ENCODE results near the gene DAB1.
"Not testable (repeated sequence)": the region's sequence is repeated elsewhere in the genome, so short reads cannot be mapped to it uniquely, and the experiment has no call there.

DAB1 gene

DNA sequence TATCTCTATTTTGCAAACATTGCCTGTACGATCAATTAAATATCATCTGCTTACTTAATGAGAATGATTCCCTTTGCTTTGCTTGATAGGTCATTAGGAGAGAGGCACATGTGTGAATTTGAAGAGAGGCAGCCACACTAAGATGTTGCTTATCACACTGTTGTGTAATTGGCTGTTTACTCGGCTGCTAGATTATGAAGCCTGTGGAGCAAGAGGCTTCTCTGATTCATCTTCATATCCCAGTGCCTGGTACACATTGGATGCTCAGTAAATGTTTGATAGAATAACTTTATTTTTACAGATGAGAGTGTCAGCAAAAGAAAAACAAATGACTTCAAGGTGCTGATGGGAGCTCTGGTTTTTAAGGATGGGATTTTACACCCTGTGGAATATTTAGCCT, 301.8 kb downstream of the DAB1 start:
- no peak for DNase-seq (ENCODE audit: low read depth in 2 of 2)

DNA sequence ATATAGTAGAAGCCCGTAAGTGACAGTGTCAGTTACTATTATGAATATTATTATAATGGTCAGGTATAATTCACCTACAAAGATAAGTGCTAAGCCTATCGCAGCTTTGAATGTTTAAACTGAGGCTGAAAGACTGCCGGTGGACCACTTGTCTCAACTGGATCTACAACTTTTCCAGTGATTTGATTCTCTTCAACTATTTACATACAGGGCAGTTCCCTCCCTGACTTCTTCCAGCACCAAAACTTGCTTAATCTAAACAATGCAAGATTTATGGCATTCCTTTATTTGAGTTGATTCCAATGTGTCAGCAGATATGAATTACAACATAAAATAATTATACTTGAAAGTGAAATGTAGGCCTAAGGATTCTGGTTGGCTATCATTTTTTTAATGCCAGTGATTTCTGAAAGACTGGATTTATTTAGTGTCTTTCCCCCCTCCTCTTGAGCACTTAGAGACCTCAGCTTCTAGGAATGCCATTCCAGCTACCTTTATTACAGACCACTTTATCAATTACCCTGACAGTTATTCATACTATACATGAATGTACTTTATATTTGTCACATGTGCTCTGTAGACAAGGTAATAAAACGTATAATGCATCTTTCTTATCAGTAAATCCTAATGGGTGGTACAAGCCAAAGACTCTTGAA, 304.8 kb downstream of the DAB1 start:
- peak in 1 of 2 experiments; percentile 31 for DNase-seq (ENCODE audit: low read depth in 2 of 2)

DNA sequence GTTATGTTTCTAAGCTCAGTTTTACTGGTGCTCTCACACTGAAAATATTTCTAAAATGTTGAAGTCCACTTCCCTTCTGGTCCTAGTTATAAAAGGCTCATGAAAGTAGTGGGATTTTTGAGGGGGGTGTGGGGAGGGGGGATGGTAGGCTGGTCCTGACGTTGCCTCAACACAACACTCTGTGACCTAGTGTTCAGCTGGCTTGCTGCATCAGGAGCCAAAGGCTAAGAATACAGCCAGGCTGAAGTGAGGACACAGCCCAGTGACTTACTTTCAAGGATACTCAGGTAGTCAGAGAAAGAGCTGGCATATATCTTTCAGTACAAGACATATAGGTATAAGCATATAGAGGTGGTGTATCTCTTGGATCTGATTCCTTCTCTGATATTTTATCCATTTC, 306.1 kb downstream of the DAB1 start:
- no peak for DNase-seq (ENCODE audit: low read depth in 2 of 2)

DNA sequence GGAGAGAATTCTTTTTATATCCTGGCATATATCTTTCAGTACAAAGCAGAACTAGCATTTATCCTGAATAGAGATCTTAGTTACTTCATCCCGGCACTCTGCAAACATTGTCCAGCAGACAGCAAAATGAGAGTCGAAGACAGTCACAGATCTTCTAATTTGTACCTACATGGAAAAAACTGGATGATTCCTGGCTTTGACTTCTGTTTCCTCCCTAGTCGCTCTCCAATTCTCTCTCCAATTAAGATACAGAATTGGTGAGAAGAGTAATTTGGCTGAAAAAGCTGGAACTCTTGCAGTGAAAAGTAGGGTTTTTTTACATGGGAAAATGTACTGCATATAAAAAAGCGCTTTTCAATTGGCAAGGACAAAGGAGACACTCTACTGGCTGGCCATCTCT, 307.0 kb downstream of the DAB1 start:
- DNase-seq (ENCODE audit: low read depth in 2 of 2) = no peak

DNA sequence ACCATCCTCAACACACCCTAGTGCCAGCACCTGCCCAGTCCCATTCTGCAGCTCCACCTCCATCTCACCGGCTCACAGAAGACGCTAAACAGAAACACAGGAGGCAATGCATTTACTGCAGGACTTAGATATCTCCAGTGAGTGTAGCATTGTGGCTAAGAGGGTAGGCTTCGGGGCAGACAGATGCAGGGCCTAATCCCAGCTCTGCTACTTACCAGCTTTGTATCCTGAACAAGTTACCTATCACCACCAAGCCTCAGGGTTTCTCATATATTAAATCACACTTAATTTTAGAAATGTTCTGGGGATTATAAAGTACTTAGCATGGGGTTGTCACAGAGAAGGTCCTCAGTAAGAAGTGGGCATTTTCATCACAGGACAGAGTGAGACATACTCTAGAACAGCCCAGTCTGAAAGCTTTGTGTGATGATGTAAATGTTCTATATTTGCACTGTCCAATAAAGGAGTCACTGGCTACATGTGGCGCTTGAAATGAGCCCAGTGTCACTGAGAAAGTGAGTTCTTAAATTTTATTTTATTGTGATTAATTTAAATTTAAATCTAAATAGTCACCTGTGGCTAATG, 308.7 kb downstream of the DAB1 start:
- DNase-seq (ENCODE audit: low read depth in 2 of 2) = no peak

DNA sequence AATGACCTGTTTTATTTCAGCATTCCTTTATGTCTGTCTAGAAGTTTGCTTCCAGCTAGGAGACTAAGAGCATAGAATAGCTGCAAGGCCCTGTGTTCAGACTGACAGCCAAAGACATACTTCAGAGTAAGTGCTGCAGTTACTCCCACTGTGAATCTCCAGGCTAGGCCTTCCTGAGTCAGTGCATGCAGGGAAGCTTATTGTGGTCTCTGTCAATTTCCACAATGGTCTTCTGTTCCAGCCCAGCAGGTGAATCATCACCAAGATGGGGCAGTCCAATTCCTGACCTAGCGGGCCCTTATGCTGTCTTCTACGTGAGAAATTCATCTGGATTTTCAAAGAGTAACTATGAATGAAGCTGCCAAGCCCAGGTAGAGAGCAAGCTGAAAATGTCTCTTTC, 311.7 kb downstream of the DAB1 start:
- no peak for DNase-seq (ENCODE audit: low read depth in 2 of 2)

DNA sequence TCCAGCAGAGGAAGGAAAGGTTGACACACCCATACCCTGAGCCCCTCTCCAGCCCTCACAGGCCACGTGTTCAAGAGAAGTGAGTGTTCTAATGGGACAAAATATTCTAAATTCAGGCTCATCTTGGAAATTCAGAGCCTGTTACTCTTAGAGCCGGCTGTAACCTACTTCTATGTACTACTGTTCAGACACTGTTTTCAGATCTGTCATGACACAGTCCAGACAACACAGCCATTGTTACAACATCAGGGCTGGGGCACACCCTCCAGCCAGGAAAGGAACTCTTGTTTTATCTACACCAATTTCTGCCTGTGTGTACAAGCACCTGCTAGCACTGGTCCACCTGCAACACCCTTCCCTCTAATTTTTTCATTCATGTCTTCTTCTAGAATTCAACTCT, 312.7 kb downstream of the DAB1 start:
- no peak for DNase-seq (ENCODE audit: low read depth in 2 of 2)

DNA sequence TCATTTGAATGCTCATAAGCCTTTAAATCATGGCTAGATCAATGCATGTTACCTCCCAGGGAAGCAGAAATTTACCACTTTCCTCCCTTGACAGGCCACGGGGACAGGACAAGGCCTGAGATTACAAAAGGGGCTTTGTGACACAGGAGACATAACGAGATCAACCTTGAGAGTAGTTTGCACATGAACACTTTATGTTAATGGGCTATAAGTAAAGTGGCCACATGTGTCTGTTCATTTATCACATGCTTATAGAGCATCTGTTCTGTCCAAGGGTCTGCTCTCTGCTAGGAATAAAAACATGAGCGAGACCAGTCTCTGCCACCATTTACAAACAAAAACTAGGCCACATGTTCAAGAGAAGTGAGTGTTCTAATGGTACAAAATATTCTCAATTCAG, 314.0 kb downstream of the DAB1 start:
- no peak for DNase-seq (ENCODE audit: low read depth in 2 of 2)

DNA sequence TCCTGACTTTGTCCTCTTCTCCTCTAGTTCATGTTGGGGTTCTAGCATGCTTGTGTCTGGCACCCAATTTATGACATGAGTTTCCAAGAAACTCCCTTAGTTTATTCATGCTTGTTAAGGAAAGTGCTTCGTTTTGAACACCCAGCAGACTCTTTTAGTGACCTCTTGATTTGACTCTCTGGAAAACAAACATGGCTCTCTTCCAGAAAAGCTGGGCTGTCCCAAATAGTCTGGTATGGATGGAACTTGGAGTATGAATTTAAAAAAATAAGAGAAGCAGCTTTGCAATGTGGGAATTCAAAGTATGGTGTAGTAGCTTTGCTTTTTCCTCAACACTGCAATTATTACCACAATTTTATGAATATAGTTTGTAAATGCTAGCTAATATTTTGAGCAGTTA, 314.6 kb downstream of the DAB1 start:
- no peak for DNase-seq (ENCODE audit: low read depth in 2 of 2)

DNA sequence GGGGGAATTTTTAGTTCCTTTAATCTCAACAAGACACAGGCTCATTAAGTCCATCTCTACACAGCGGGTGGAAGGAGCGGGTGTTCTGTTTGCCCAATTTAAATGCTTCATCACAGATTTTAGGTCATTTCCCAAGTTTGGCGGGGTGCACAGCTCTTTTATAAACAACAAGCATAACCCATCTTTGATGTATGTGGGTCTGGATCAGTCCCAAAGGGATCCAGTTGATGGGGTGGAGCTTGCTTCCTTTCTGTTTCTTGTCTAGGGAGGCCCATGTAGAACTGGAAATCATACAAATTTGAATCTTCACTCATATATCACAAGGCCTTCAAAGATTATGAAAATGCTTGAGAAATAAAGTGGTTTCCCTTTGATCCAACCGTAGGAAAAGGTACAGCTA, 317.6 kb downstream of the DAB1 start:
- no peak for DNase-seq (ENCODE audit: low read depth in 2 of 2)

DNA sequence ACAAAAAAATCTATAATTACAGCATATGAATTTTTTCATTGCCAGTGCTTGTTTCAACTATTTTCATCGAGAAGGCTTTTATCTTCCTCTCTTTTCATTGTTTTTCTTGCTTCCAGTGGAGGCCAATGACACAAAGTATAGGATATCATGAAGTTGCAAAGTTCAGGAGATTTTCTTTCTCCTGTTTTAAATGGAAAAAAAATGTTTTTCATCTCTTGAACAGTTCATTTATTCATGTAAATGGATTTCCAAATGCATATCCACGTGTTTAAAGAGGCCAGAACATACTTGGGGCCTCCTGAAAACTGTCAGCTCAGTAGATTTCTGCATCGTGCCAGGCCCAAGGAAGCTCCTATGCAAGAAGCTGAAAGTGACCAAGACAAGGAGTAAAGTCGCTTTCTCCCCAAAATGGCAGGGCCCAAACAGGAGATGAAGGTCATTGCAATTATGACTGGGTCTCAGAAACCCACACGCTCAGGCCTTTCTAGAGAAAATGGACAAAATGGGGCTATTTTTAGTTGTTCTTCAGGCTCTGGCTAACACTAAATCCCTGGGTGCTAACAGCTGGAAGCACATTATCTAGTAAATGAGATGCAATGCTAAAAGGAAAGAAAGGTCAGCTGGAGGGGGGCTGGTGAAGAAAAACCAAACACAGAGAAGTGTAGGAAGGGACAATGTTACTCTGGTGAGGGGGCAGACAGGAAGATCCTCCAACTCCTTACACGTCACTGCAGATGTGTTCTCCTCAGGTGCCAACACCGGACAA, 321.1 kb downstream of the DAB1 start:
- no peak for DNase-seq (ENCODE audit: low read depth in 2 of 2)

DNA sequence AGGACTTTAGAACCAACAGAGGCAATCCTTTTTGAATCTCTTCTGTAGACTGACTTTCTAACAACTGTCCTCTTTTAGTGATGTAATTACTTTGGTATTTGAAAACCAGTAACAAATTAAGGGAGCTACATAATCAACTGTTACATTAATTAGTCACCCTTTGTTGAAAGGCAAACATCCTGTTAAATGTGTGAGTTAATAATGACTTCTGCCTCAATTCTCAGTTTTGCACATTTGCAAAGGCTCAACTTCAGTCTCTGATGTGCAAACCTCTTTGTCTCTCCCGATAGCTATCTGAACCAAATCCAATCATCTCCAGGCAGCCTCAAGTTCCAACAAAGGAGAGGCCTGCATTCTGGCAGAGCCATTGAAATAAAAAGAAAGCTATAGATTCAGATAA, 322.7 kb downstream of the DAB1 start:
- peak in 1 of 2 experiments; percentile 21 for DNase-seq (ENCODE audit: low read depth in 2 of 2)

DNA sequence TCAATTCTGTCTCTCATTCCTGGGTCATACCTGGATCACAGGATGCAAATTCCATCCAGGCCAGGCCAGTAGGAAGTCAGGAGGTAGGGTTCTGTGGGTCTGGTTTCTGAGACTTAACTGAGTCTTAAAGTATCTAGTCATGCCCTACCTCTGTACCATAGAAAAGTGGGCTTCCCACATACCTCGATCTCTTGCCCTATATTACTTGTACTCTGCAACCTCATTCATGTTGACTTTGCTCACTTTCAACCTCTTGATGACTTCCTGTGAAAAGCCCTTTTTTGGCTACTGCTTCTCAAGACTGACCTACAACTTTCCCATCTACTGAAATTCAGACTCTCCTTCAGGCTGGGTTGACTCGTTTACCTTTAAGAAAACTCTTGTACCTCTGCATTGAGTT, 329.1 kb downstream of the DAB1 start:
- no peak for DNase-seq (ENCODE audit: low read depth in 2 of 2)

DNA sequence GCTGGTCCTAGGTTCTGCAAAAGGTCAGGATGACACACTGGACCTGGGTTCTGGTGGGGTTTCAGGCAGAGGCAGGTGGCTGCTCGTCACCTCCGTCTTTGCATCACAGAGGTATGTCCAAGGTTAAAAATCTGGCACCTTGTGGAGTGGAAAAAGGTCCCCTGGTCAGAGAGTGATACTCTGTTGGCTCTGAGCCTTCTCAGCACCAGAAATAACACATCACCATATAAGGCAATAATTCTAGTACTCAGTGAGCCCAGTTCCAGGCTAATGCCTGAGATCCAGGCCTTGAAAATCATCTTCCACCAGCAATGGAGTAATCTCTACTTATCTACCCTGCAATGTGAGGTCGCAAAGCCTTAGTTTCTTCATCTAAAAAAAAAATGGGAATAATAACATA, 330.7 kb downstream of the DAB1 start:
- no peak for DNase-seq (ENCODE audit: low read depth in 2 of 2)

DNA sequence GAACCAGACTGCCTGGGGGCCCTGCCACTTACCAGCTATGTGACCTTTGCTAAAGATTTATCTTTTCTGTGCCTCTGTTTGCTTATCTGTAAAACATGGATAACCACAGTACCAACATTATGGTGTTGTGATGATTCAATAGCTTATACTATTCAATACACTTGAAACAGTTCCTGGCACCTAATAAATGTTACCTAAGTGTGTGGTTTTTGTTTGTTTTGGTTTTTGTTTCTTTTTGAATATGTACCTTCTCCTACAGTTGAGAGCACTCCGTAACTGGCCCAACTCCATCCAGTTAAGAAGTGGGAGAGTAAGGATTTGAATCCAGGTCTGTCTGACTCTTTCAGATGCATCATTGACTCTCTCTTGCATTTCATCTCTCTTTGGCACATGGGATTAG, 332.2 kb downstream of the DAB1 start:
- no peak for DNase-seq (ENCODE audit: low read depth in 2 of 2)

DNA sequence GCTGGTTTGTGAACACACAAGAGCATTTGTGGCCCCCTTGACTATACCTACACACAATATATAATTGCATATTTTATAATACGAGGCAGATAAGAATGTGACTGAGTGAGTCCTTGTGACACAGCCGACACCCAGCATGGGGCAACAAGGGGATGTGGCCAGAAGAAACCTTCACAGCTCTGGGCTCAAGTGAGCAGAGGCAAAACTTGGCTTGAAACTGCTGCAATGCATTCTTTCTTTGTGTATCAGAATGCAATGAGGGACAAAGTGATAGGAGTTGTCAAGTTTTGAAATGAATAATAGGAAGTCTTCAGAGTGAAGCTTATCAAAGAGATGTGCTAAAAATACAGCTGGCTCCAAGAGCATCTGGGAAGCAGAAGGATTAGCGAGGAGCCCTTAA, 334.0 kb downstream of the DAB1 start:
- no peak for DNase-seq (ENCODE audit: low read depth in 2 of 2)

DNA sequence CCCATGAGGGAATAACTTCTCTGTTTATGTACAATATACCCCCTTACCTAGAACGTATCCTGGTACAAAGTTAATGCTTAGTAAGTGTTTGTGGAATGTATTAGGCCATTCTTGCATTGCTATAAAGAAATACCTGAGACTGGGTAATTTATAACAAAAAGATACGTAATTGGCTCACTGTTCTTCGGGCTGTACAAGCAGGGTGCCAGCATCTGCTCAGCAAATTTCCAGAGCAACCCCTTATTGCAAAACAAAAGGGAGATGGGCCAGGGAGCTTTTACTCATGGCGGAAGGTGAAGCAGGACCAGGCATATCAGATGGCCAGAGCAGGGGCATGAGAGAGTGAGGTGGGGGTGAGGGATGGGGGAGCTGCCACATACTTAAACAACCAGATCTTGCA, 334.6 kb downstream of the DAB1 start:
- DNase-seq (ENCODE audit: low read depth in 2 of 2) = no peak

DNA sequence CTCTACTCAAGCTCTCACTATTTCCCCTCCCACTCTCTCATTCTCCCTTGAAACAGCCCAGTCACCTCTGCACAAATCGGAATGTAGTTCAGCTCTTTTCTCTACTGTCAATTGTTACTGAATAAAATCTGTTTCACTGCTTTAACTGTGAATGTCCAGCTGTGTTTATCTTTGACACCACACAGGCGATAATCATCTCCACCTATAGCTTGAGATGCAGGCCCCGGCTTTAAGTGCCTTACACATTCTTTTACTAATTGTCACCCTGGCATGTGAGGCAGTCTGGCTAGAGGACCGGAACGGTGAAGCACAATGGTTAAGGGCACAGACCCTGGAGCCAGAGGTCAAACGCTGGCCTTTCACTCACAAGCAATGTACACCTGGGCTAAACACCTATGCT, 335.2 kb downstream of the DAB1 start:
- no peak for DNase-seq (ENCODE audit: low read depth in 2 of 2)

DNA sequence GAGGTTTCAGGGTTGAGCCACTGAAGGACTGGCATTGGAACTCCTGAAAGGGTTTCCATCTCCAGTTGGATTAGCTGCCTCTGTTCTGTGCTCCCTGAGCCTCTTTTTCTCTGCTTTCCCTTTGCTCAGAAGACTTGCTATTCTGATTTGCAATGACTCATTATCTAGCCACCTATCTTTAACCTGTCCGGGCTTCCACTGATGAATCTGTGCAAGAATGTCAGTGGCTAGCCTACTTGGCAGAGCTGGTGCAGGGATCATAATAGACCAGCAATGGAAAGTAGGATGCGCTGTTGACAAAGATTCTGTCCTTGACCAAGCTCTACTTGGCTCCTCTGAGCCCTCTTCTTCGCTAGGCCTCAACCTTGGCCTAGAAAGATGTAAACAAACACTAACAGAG, 336.2 kb downstream of the DAB1 start:
- not testable (repeated sequence) for DNase-seq (ENCODE audit: low read depth in 2 of 2)

DNA sequence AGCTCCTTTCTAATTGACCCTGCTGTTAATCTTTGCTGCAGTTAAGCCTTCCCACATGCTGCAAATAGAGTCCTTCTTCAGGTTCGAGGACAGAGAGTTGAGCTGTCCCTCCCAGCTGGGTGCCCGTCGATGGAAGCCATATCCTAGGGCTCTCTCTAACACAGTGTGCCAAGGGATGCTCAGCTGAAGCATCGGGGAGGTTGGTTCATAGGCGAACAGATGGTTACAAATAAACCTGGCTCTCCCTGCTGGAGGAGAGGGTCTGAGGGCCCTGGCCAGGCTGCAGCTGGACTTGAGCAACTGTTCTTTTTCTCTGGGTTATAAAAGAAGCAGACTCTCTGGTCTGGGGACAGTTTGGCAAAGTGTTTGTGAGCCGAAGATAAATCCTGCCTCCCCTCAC, 337.7 kb downstream of the DAB1 start:
- DNase-seq (ENCODE audit: low read depth in 2 of 2) = no peak

DNA sequence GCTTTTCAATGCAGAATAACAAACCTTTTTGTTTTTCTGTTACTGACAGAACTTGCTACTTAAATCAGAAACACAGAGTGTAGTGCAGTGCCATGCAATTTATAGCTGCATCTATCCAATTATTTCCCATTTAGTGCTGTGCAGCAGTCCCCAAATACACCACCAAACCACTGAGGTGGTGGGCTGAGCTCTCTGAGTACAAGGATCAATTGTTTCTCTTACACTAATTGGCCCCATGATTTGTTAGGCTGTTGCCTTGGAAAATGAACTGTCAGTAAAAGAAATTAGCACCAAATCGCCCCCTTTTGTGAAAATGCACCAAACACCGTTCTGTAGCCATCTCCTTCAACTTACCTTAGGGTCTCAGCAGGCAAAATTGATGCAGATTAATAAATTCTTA, 339.2 kb downstream of the DAB1 start:
- DNase-seq (ENCODE audit: low read depth in 2 of 2) = no peak

DNA sequence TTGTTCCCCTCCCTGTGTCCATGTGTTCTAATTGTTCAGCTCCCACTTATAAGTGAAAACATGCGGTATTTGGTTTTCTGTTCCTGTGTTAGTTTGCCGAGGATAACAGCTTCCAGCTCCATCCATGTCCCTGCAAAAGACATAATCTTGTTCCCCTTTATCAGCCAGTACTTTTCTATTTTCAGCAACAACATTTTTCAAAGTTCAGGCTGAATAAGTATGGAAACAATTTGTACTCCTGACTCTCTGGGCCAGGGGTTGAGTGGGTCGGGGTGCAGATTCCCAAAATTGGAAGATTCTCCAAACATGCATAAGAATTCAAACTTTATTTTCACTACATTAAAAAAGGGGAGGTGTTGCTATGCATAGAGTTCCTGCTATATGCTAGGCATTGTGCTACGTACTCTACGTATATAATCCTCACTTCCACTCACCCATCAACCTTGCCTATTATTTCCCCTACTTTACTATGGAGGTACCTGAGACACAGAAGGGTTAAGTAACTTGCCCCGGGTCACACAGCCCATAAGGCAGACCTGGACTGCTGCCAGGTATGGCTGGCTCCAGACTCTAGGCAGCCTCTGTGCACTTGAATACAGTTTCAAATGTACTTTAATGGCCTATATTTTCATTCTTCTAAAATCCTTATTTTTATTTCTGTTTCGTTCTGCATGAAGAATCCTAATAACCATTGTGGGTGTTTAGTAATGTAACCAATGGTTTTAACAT, 341.0 kb downstream of the DAB1 start:
- no peak for DNase-seq (ENCODE audit: low read depth in 2 of 2)

Data from fibroblast of skin of left quadriceps (primary cell).